ENCODE data around the gene DNAH8.

DNA sequence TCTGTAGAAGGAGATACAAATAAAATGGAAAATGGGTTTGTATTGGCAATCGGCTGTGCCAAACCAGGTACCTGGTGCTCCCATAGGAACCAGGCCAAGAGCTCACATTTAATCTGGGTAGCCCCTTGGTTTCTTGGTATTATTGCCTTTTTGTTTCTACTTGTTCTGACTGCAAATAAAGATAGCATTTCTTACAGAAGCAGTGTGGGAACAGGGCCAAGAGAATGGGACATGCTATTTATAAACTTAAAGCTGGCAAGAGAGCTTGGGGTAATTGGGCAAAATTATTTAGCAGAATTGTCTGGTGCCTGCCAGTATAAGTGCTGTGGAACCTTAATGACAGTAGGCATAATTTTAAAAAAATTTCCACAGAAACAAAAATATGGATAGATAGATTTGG lies 219.9 kb downstream of the DNAH8 start:
- TF ChIP-seq, protein P1, sequence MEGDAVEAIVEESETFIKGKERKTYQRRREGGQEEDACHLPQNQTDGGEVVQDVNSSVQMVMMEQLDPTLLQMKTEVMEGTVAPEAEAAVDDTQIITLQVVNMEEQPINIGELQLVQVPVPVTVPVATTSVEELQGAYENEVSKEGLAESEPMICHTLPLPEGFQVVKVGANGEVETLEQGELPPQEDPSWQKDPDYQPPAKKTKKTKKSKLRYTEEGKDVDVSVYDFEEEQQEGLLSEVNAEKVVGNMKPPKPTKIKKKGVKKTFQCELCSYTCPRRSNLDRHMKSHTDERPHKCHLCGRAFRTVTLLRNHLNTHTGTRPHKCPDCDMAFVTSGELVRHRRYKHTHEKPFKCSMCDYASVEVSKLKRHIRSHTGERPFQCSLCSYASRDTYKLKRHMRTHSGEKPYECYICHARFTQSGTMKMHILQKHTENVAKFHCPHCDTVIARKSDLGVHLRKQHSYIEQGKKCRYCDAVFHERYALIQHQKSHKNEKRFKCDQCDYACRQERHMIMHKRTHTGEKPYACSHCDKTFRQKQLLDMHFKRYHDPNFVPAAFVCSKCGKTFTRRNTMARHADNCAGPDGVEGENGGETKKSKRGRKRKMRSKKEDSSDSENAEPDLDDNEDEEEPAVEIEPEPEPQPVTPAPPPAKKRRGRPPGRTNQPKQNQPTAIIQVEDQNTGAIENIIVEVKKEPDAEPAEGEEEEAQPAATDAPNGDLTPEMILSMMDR (IDR thresholded peaks at IDR 0.05; ENCODE audit: poor library complexity) = no peak
- TF ChIP-seq EZH2phosphoT487 (IDR thresholded peaks at IDR 0.05; ENCODE audit: low read depth, severe bottlenecking, unreplicated experiment) (no peak), EZH2 (IDR thresholded peaks at IDR 0.05; ENCODE audit: borderline replicate concordance) (no peak)
